ENCODE data around the gene WDR54. TPM values are rescaled to one million over a fixed set of nuclear protein-coding genes. Genes with fewer than 3 reads are reported as not detected.

The WDR54 gene
- total RNA-seq, 1 experiment from 2014 or later = 27.7 TPM

GRCh38 chr2:74424995-74425406 is 3.5 kb downstream of the WDR54 start:
- intact Hi-C loops (cut with micrococcal nuclease; ENCODE audit: unreplicated experiment) = no loop called here
- no peak for ATAC-seq
- Histone ChIP-seq H3K9me3 (ENCODE audit: control insufficient read depth, insufficient read depth, low read depth, low read length) (no peaks in the 10 kb centered on the region), H3K27ac (ENCODE audit: low read length) (no peak overlapping the region), H3K27me3 (ENCODE audit: control insufficient read depth, insufficient read depth, low read length) (no peaks in the 10 kb centered on the region), H3K4me1 (ENCODE audit: control insufficient read depth, insufficient read depth, low read length) (peaks cover 4% of the 10 kb centered on the region; the same call in 1 of the 2 replicates), H3K4me3 (ENCODE audit: low read depth in 2 of 2, low read length in 2 of 2) (no peak overlapping the region), H3K36me3 (ENCODE audit: control insufficient read depth, insufficient read depth, low read length) (no peaks in the 10 kb centered on the region; the same call in none of the 2 replicates)
- no peak for DNase-seq (ENCODE audit: low read depth, low spot score)
- no TSS peak for BruUV-seq (replicated peaks)
- in situ Hi-C loops (cut with HindIII; ENCODE audit: low pct_unique_long_range_greater_than_20kb, low sequenced_read_pairs) = no loop called here
- no peak for TF ChIP-seq CTCF (IDR thresholded peaks at IDR 0.05)
- POLR2A ChIA-PET = no interaction called here
- CTCF ChIA-PET = interaction anchor here (0.6 kb wide), 1 partner anchor 286 kb away, joined by 3 read pairs; no protein-coding TSS in a partner anchor

- ChIA-PET CTCF (no interaction called here), POLR2A (no interaction called here)
- Histone ChIP-seq H3K4me3 (ENCODE audit: low read depth in 2 of 2, low read length in 2 of 2) (no peak overlapping the region), H3K4me1 (ENCODE audit: control insufficient read depth, insufficient read depth, low read length) (peaks cover 6% of the 10 kb centered on the region; the same call in 1 of the 2 replicates), H3K27ac (ENCODE audit: low read length) (no peak overlapping the region), H3K36me3 (ENCODE audit: control insufficient read depth, insufficient read depth, low read length) (peaks cover under 1% of the 10 kb centered on the region), H3K27me3 (ENCODE audit: control insufficient read depth, insufficient read depth, low read length) (no peaks in the 10 kb centered on the region), H3K9me3 (ENCODE audit: control insufficient read depth, insufficient read depth, low read depth, low read length) (no peaks in the 10 kb centered on the region)
- ATAC-seq (no peak), DNase-seq (ENCODE audit: low read depth, low spot score) (no peak)
- in situ Hi-C loops (cut with HindIII; ENCODE audit: low pct_unique_long_range_greater_than_20kb, low sequenced_read_pairs) = no loop called here
- intact Hi-C loops (cut with micrococcal nuclease; ENCODE audit: unreplicated experiment) = no loop called here
- no peak for TF ChIP-seq TCF7L2 (IDR thresholded peaks at IDR 0.05; ENCODE audit: low read depth, low read length)
- TF ChIP-seq SIN3A (IDR thresholded peaks at IDR 0.05; ENCODE audit: borderline replicate concordance, insufficient read depth, low read depth, low read length) = no peak
- TF ChIP-seq POLR2AphosphoS5 (IDR thresholded peaks at IDR 0.05; ENCODE audit: low read depth, low read length) = no peak
- no peak for TF ChIP-seq CTCF (IDR thresholded peaks at IDR 0.05)
- no peak for TF ChIP-seq REST (IDR thresholded peaks at IDR 0.05; ENCODE audit: insufficient read depth in 1 of 2, low read depth in 2 of 2, low read length in 1 of 2)
- BruUV-seq (replicated peaks) = no TSS peak
Observed at GRCh38 chr2:74425523-74425922, 4.0 kb downstream of the WDR54 start.
